Astrocyte (in vitro differentiated cells and primary cell): ENCODE measurements around the gene DYSF.

Source experiments
- CTCF ChIP-seq: IDR thresholded peaks from 2 replicates; pipeline ENCODE4 v1.5.1; 2011; ENCODE audit warnings: low read depth, mild to moderate bottlenecking, inconsistent platforms, low read length, moderate library complexity; ENCODE audit not compliant: insufficient read depth
- EZH2 ChIP-seq: IDR thresholded peaks from 2 replicates; pipeline ENCODE4 v1.6.1; 2012; ENCODE audit warnings: mild to moderate bottlenecking, low read length, inconsistent platforms; ENCODE audit not compliant: insufficient read depth

GRCh38 chr2:71719520-71720282, 266.3 kb downstream of the DYSF start:
- TF ChIP-seq CTCF (no peak), EZH2 (no peak)
